HG03457 (cell line): ENCODE results near the gene KCNF1.

Source experiments
- ATAC-seq: cut with Tn5 transposase; IDR thresholded peaks from one replicate; pipeline ENCODE4 v1.9.1; 2021; ENCODE audit warnings: moderate number of reproducible peaks; ENCODE audit not compliant: unreplicated experiment

KCNF1 gene

GRCh38 chr2:10961490-10961875, 49.7 kb downstream of the KCNF1 start:
- no peak for ATAC-seq

DNA sequence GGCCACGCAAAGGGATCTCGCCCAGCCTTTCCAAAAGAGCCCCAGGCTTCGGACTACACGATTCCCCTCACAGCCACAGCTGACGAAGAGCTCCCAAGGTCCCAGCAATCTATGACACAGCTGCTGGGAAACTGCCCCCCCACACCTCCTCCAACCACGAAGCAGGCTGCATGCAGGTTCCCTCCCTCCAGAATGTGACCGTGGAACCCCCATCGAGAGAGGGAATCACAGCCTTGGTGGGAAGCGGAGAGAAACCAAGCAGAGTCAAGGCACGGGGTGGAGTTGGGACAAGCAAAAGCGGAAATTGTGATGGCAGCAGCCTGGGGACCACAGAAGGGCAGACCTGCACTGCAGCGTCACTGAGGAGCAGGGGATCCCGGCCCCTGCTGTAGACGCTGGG, 50.3 kb downstream of the KCNF1 start:
- ATAC-seq, result no peak

DNA sequence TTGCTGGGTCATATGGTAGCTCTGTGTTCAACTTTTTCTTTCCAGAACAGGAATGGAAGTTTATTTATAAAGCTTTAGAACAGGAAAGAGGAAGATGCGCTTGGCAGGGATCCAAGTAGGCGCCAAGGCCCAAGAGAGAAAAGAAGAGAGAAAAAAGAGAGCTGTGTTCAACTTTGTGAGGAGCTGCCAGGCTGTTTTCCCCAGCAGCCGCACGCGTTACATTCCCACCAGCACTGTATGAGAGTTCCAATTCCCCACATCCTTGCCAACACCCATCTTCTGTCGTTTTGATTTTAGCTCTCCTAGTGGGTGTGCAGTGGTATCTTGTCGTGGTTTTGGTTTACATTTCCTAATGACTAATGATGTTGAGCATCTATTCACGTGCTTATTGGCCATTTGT, 51.4 kb downstream of the KCNF1 start:
- ATAC-seq, result no peak
